ENCODE data around the gene NOP53. TPM values are rescaled to one million over a fixed set of nuclear protein-coding genes. Genes with fewer than 3 reads are reported as not detected.

Gene NOP53
- total RNA-seq, 1 donor from 2014 or later: 380 TPM

DNA sequence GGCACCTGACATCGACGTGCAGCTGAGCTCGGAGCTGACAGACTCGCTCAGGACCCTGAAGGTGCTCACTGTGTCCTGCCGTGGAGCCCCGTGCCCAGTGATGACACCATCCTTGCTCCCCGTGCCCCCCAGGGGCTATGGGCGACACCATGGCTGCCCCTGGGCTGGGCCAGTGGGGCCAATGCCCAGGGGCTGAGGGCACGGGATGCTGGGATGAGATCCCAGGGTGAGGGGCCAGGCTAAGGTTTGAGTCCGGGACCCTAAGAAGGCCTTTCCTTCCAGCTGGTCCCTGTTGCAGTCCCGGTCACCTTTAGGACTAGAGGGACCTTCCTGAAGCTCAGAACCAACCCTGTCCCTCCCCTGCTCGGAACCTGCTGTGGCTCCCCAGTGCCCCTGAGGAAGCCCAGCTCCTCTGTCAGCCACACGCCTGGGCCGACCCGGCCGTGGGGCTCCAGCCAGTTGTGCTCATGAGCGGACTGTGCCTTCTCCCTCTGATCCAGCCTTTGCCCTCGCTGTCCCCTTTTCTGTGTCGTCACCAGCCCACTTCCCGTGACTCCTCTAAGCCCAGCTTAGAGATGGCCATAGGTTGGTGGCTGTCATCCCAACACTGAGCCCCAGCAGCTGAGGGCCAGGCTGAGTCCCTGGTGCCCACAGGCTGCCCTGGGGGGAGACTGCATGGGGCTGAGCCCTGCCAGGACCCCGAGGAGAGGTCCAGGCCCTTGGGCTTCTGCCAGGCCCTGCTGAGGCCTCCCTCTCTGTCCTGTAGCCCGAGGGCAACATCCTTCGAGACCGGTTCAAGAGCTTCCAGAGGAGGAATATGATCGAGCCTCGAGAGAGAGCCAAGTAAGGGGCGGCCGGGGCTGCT, 10.6 kb downstream of the NOP53 start:
- no peak overlapping the region for H3K4me3 ChIP-seq (ENCODE audit: low read depth, low read length)
- TF ChIP-seq, protein P1, sequence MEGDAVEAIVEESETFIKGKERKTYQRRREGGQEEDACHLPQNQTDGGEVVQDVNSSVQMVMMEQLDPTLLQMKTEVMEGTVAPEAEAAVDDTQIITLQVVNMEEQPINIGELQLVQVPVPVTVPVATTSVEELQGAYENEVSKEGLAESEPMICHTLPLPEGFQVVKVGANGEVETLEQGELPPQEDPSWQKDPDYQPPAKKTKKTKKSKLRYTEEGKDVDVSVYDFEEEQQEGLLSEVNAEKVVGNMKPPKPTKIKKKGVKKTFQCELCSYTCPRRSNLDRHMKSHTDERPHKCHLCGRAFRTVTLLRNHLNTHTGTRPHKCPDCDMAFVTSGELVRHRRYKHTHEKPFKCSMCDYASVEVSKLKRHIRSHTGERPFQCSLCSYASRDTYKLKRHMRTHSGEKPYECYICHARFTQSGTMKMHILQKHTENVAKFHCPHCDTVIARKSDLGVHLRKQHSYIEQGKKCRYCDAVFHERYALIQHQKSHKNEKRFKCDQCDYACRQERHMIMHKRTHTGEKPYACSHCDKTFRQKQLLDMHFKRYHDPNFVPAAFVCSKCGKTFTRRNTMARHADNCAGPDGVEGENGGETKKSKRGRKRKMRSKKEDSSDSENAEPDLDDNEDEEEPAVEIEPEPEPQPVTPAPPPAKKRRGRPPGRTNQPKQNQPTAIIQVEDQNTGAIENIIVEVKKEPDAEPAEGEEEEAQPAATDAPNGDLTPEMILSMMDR (IDR thresholded peaks at IDR 0.05; ENCODE audit: insufficient read depth, low read length, poor library complexity, severe bottlenecking): no peak
- no peak for DNase-seq (ENCODE audit: low read depth)
- peaks cover 4% of the 10 kb centered on the region for H3K36me3 ChIP-seq (ENCODE audit: control insufficient read depth, insufficient read depth, low read length)
- H3K27me3 ChIP-seq (ENCODE audit: control insufficient read depth, insufficient read depth, low read length): no peaks in the 10 kb centered on the region

DNA sequence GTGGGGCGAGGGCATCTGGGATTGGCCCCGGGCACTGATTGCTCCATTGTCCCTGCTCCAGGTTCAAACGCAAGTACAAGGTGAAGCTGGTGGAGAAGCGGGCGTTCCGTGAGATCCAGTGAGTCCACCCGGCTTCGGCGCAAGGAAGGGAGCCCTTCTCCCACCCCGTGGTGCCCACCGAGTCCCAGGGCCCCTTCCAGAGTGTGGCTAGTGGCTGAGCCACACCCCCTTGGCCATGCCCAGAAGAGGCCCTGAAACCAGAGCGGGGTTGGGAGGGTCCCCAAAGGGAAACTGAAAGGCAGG, 11.2 kb downstream of the NOP53 start:
- no peaks in the 10 kb centered on the region for H3K27me3 ChIP-seq (ENCODE audit: control insufficient read depth, insufficient read depth, low read length)
- no peak overlapping the region for H3K4me3 ChIP-seq (ENCODE audit: low read depth, low read length)
- H3K36me3 ChIP-seq (ENCODE audit: control insufficient read depth, insufficient read depth, low read length): peaks cover 4% of the 10 kb centered on the region
- TF ChIP-seq, protein P1 (IDR thresholded peaks at IDR 0.05; ENCODE audit: insufficient read depth, low read length, poor library complexity, severe bottlenecking): no peak
- DNase-seq (ENCODE audit: low read depth): no peak

DNA sequence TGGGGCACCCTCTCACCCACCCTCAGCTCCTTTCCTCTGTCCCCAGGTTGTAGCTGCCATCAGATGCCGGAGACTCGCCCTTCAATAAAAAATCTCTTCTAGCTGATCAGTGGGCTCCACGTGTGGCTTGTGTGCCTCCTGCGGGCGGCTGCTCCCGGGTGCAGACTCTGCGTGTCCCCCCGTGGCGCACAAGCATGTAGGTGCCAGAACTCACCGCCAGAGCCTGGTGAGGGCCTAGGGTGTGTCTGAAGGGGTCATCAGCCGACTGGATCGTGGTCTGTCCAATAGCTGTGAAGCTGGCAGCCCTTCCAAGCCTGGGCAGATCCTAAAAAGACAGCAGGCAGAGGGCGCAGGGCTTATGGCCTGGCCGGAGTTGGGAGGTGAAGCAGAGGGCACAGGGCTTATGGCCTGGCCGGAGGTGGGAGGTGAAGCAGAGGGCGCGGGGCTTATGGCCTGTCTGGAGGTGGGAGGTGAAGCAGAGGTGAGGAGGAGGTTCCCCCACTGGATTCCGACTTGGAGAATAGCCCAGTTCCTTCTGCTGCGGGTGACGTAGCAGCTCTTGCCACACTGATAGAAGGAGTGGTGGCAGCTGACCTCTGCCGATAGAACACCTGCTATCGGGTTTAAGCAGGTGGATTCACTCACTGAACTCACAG, 11.7 kb downstream of the NOP53 start:
- TF ChIP-seq, protein P1 (IDR thresholded peaks at IDR 0.05; ENCODE audit: insufficient read depth, low read length, poor library complexity, severe bottlenecking): no peak
- Histone ChIP-seq H3K4me3 (ENCODE audit: low read depth, low read length) (no peak overlapping the region), H3K27me3 (ENCODE audit: control insufficient read depth, insufficient read depth, low read length) (no peaks in the 10 kb centered on the region), H3K36me3 (ENCODE audit: control insufficient read depth, insufficient read depth, low read length) (peaks cover 4% of the 10 kb centered on the region)
- DNase-seq (ENCODE audit: low read depth): no peak

DNA sequence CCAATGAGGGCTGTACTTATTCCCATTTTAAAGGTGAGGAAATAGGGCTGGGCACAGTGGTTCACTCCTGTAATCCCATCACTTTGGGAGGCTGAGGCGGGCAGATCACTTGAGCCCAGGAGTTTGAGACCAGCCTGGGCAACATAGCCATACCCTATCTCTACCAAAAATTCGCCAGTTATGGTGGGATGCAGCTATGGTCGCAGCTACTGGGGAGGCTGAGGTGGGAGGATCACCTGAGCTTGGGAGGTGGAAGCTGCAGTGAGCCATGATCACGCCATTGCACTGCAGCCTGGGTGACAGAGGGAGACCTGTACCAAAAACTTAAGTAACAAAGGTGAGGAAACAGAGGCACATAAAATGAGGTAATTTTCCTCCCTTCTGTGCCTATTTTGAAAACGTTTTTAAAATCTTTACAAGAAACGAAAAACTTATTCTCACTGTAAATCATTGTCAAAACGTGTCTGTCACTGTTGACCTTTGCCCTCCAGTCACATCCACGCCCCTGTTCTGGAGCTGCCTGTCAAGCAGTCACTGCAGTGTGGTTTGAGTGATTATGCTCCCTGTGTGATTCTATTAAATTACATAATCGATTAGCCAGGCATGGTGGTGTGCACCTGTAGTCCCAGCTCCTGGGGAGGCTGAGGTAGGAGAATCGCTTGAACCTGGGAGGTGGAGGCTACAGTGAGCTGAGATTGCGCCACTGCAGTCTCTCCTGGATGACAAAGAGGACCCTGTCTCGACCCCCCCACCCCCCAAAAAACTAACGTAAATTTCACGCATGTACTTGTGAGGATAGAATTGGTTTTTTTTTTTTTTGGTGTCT, 12.5 kb downstream of the NOP53 start:
- TF ChIP-seq, protein P1 (IDR thresholded peaks at IDR 0.05; ENCODE audit: insufficient read depth, low read length, poor library complexity, severe bottlenecking): no peak
- H3K4me3 ChIP-seq (ENCODE audit: low read depth, low read length): no peak overlapping the region
- peaks cover 4% of the 10 kb centered on the region for H3K36me3 ChIP-seq (ENCODE audit: control insufficient read depth, insufficient read depth, low read length)
- H3K27me3 ChIP-seq (ENCODE audit: control insufficient read depth, insufficient read depth, low read length): no peaks in the 10 kb centered on the region
- DNase-seq (ENCODE audit: low read depth): no peak

DNA sequence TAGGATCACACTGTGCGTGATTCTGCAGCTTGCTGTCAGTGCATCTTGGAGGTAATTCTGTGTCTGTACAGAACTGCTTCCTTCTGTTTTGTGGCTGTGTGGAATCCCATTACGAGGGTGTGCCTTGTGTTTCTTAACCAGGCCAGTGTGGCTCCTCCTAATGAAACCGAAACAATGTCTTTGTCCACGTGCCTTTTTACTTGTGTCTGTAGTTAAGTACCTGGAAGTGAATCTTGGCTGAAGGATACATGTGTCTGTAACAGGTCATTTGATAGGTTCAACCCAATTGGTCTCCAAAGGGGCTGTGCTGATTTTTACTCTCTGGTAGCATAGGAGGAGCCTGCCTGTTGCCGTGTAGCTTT, 13.1 kb downstream of the NOP53 start:
- TF ChIP-seq, protein P1 (IDR thresholded peaks at IDR 0.05; ENCODE audit: insufficient read depth, low read length, poor library complexity, severe bottlenecking): no peak
- no peak for DNase-seq (ENCODE audit: low read depth)
- Histone ChIP-seq H3K27me3 (ENCODE audit: control insufficient read depth, insufficient read depth, low read length) (no peaks in the 10 kb centered on the region), H3K36me3 (ENCODE audit: control insufficient read depth, insufficient read depth, low read length) (peaks cover 4% of the 10 kb centered on the region), H3K4me3 (ENCODE audit: low read depth, low read length) (no peak overlapping the region)
